A673 (cell line): ENCODE data around the gene GALNT2. TPM values are rescaled to one million over a fixed set of nuclear protein-coding genes. Genes with fewer than 3 reads are reported as not detected.

ENCODE experiments used
- BruUV-seq: library from RNA; stranded (reverse); fragments of 400-500 nt; replicated peaks from 2 replicates; lab custom pipeline; 2021; lab: Mats Ljungman, UMichigan
- CTCF ChIA-PET: fragments of 300-600 bp; sonication (Branson Sonifier 250); formaldehyde crosslinking; loops from one replicate; lab custom pipeline; 2022; ENCODE audit warnings: antibody characterized with exemption; lab: Charles Lee
- POLR2A ChIA-PET: fragments of 300-600 bp; sonication (Branson Sonifier 250); formaldehyde crosslinking; loops from one replicate; lab custom pipeline; 2022; ENCODE audit warnings: antibody characterized with exemption; ENCODE audit not compliant: low non-redundant PET; lab: Charles Lee
- DNase-seq: peaks from one replicate; pipeline ENCODE4 v3.0.0-alpha.2; 2015; ENCODE audit warnings: low spot score
- H3K27ac ChIP-seq: fragments of 200-600 bp; sonication (generic); 2 replicates; pipeline ENCODE4 v1.5.1; 2016; ENCODE audit warnings: mixed run types, low read depth, mild to moderate bottlenecking, mixed read lengths, antibody characterized with exemption, low read length; ENCODE audit not compliant: poor library complexity, severe bottlenecking
- H3K27me3 ChIP-seq: fragments of 200-600 bp; sonication (generic); replicated peaks from 2 replicates; pipeline ENCODE4 v1.6.1; 2017; ENCODE audit warnings: mixed run types, low read depth, mild to moderate bottlenecking, mixed read lengths, antibody characterized with exemption, low read length; ENCODE audit not compliant: insufficient read depth, poor library complexity
- H3K36me3 ChIP-seq: fragments of 200-600 bp; sonication (generic); 2 replicates; pipeline ENCODE4 v1.6.1; 2016; ENCODE audit warnings: mixed run types, mild to moderate bottlenecking, mixed read lengths, antibody characterized with exemption, low read length; ENCODE audit not compliant: insufficient read depth, poor library complexity, severe bottlenecking
- H3K4me1 ChIP-seq: fragments of 200-600 bp; sonication (generic); 2 replicates; pipeline ENCODE4 v1.6.1; 2017; ENCODE audit warnings: mixed run types, mild to moderate bottlenecking, mixed read lengths, antibody characterized with exemption, low read length; ENCODE audit not compliant: insufficient read depth, poor library complexity, severe bottlenecking
- H3K4me3 ChIP-seq: fragments of 200-600 bp; sonication (generic); 2 replicates; pipeline ENCODE4 v1.5.1; 2016; ENCODE audit warnings: low read depth, mixed run types, mild to moderate bottlenecking, mixed read lengths, low read length; ENCODE audit not compliant: poor library complexity, severe bottlenecking
- H3K9me3 ChIP-seq: fragments of 200-600 bp; sonication (generic); 2 replicates; pipeline ENCODE4 v1.6.1; 2016; ENCODE audit warnings: mixed run types, low read depth, mild to moderate bottlenecking, mixed read lengths, antibody characterized with exemption, low read length; ENCODE audit not compliant: poor library complexity, severe bottlenecking
- CTCF ChIP-seq: fragments of 300-800, 200-600 bp; sonication (generic); conservative IDR thresholded peaks from 2 replicates; pipeline ENCODE4 v1.5.1; 2017; ENCODE audit warnings: low read depth, mild to moderate bottlenecking, antibody characterized with exemption, low read length, moderate library complexity, mixed read lengths
- EZH2 ChIP-seq: fragments of 200-600 bp; sonication (generic); IDR thresholded peaks from 2 replicates; pipeline ENCODE4 v1.6.1; 2017; ENCODE audit warnings: borderline replicate concordance, low read depth, mild to moderate bottlenecking, mixed read lengths, antibody characterized with exemption, low read length; ENCODE audit not compliant: poor library complexity, severe bottlenecking
- intact Hi-C: fragments of 100-400 bp; cut with micrococcal nuclease; formaldehyde crosslinking; loops from one replicate; pipeline ENCODE4 v1.10.0; 2022; ENCODE audit not compliant: unreplicated experiment
- total RNA-seq: library from RNA; stranded (reverse); gene quantifications from 2 replicates; pipeline ENCODE4 v1.2.3, GENCODE V29; 2021

Gene GALNT2
- total RNA-seq, 1 experiment from 2014 or later, result 94.6 TPM

- TF ChIP-seq EZH2 (no peak), CTCF (no peak)
- H3K27me3 ChIP-seq, result no peaks in the 10 kb centered on the region
- no peak overlapping the region for H3K27ac ChIP-seq
- ChIA-PET POLR2A (no interaction called here), CTCF (no interaction called here)
- H3K36me3 ChIP-seq, result no peaks in the 10 kb centered on the region
- H3K4me3 ChIP-seq, result no peak overlapping the region
- no peak for DNase-seq
- H3K4me1 ChIP-seq, result peaks cover 3% of the 10 kb centered on the region
- no peaks in the 10 kb centered on the region for H3K9me3 ChIP-seq
- intact Hi-C loops, result no loop called here
- no TSS peak for BruUV-seq
Measured at GRCh38 chr1:230117694-230118093, 50.7 kb downstream of the GALNT2 start.

- intact Hi-C loops, result no loop called here
- no peak for DNase-seq
- Histone ChIP-seq H3K27ac (no peak overlapping the region), H3K9me3 (no peaks in the 10 kb centered on the region), H3K36me3 (no peaks in the 10 kb centered on the region), H3K4me1 (peaks cover 8% of the 10 kb centered on the region), H3K27me3 (no peaks in the 10 kb centered on the region), H3K4me3 (no peak overlapping the region)
- BruUV-seq, result no TSS peak
- CTCF ChIA-PET, result no interaction called here
- no peak for TF ChIP-seq CTCF
- no peak for TF ChIP-seq EZH2
- POLR2A ChIA-PET, result no interaction called here
Measured at GRCh38 chr1:230119340-230119739, 52.3 kb downstream of the GALNT2 start.

GRCh38 chr1:230120289-230120920, 53.4 kb downstream of the GALNT2 start:
- no peak for DNase-seq
- no TSS peak for BruUV-seq
- Histone ChIP-seq H3K27me3 (no peaks in the 10 kb centered on the region), H3K4me1 (peaks cover 18% of the 10 kb centered on the region), H3K27ac (no peak overlapping the region), H3K36me3 (no peaks in the 10 kb centered on the region), H3K4me3 (no peak overlapping the region), H3K9me3 (no peaks in the 10 kb centered on the region)
- intact Hi-C loops, result no loop called here
- no peak for TF ChIP-seq CTCF
- TF ChIP-seq EZH2, result no peak
- ChIA-PET POLR2A (no interaction called here), CTCF (no interaction called here)
